Smooth muscle cell (in vitro differentiated cells): ENCODE results near the gene RAX. TPM values are rescaled to one million over a fixed set of nuclear protein-coding genes. Genes with fewer than 3 reads are reported as not detected.

Experiments used
- DNase-seq: peaks from one replicate; lab custom pipeline; 2025; ENCODE audit not compliant: unreplicated experiment; lab: John Stamatoyannopoulos, UW
- H2AFZ ChIP-seq: fragments of 200-600 bp; sonication (generic); 2 replicates; pipeline ENCODE4 v1.6.0; 2016; ENCODE audit warnings: antibody characterized with exemption, low read depth, mild to moderate bottlenecking
- H3F3A ChIP-seq: fragments of 200-600 bp; sonication (generic); 2 replicates; pipeline ENCODE4 v1.6.0; 2017; ENCODE audit warnings: antibody characterized with exemption, low read depth
- H3K27ac ChIP-seq: fragments of 200-600 bp; sonication (generic); 2 replicates; pipeline ENCODE4 v1.5.1; 2016; ENCODE audit warnings: low read depth, mild to moderate bottlenecking
- H3K27me3 ChIP-seq: fragments of 200-600 bp; sonication (generic); 2 replicates; pipeline ENCODE4 v1.6.1; 2016; ENCODE audit warnings: low read depth, mild to moderate bottlenecking
- H3K36me3 ChIP-seq: fragments of 200-600 bp; sonication (generic); 2 replicates; pipeline ENCODE4 v1.5.1; 2016; ENCODE audit warnings: low read depth
- H3K4me1 ChIP-seq: fragments of 200-600 bp; sonication (generic); 2 replicates; pipeline ENCODE4 v1.5.1; 2016; ENCODE audit warnings: low read depth
- H3K4me2 ChIP-seq: fragments of 200-600 bp; sonication (generic); 2 replicates; pipeline ENCODE4 v1.6.0; 2016; ENCODE audit warnings: mild to moderate bottlenecking
- H3K4me3 ChIP-seq: fragments of 200-600 bp; sonication (generic); 2 replicates; pipeline ENCODE4 v1.5.1; 2016; ENCODE audit warnings: mild to moderate bottlenecking
- H3K79me2 ChIP-seq: fragments of 200-600 bp; sonication (generic); 2 replicates; pipeline ENCODE4 v1.6.0; 2016; ENCODE audit warnings: low read depth, mild to moderate bottlenecking
- H3K9ac ChIP-seq: fragments of 200-600 bp; sonication (generic); 2 replicates; pipeline ENCODE4 v1.6.0; 2016; ENCODE audit warnings: low read depth
- H3K9me3 ChIP-seq: fragments of 200-600 bp; sonication (generic); replicated peaks from 2 replicates; pipeline ENCODE4 v1.5.1; 2016; ENCODE audit warnings: low read depth
- H4K20me1 ChIP-seq: fragments of 200-600 bp; sonication (generic); 2 replicates; pipeline ENCODE4 v1.6.0; 2016; ENCODE audit warnings: low read depth
- WGBS: methylation state at CpG from one replicate; pipeline ENCODE4 v1.1.7; 2016; ENCODE audit warnings: low lambda C conversion rate; 5-methylcytosine and 5-hydroxymethylcytosine counted together
- polyA plus RNA-seq: library from polyadenylated mRNA; unstranded; fragments of >200 nt; fragmentation: Nextera tagmentation; extraction: Ambion mirVana; gene quantifications from 2 replicates; pipeline ENCODE4 v1.2.1, GENCODE V29; 2016
- total RNA-seq: library from RNA; depleted of rRNA; stranded (reverse); fragments of >200 nt; gene quantifications from 2 replicates; pipeline ENCODE4 v1.2.3, GENCODE V29; 2014
- TF ChIP-seq, protein P1 (sequence below): fragments of 200-600 bp; sonication (generic); IDR thresholded peaks from 2 replicates; pipeline ENCODE4 v1.5.1; 2017; ENCODE audit warnings: borderline replicate concordance, mild to moderate bottlenecking, antibody characterized with exemption; ENCODE audit not compliant: insufficient read depth, poor library complexity, severe bottlenecking

The RAX gene
- total and polyA plus RNA-seq, 2 experiments from 2014 or later, result not detected

DNA sequence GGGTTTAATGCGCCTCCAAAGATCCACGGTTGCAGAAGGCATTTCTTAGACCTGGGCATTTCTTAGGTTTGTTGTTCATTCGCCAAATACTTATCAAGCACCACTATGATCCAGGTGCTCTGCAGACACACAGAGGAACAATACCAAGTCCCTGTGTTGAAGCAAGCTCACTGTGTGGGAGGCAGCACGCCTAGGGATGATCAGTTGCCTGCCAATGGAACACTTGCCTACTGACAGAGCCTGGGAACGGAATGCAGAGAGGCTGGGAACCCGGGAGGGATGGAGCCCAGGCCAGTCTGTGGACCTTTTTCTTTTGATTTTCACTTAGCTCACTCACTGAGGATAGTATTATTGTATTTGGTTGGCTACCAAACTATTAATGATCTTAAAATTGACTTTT is 55.2 kb downstream of the RAX start:
- Histone ChIP-seq H3K36me3 (no peaks in the 10 kb centered on the region), H3K9ac (no peak overlapping the region), H3K4me1 (peaks cover 13% of the 10 kb centered on the region), H2AFZ (no peak overlapping the region), H3F3A (no peaks in the 10 kb centered on the region), H3K79me2 (no peaks in the 10 kb centered on the region), H3K4me2 (no peak overlapping the region), H3K9me3 (no peaks in the 10 kb centered on the region), H4K20me1 (no peaks in the 10 kb centered on the region), H3K27ac (no peak overlapping the region), H3K4me3 (no peak overlapping the region), H3K27me3 (peaks cover 92% of the 10 kb centered on the region)
- TF ChIP-seq, protein P1, sequence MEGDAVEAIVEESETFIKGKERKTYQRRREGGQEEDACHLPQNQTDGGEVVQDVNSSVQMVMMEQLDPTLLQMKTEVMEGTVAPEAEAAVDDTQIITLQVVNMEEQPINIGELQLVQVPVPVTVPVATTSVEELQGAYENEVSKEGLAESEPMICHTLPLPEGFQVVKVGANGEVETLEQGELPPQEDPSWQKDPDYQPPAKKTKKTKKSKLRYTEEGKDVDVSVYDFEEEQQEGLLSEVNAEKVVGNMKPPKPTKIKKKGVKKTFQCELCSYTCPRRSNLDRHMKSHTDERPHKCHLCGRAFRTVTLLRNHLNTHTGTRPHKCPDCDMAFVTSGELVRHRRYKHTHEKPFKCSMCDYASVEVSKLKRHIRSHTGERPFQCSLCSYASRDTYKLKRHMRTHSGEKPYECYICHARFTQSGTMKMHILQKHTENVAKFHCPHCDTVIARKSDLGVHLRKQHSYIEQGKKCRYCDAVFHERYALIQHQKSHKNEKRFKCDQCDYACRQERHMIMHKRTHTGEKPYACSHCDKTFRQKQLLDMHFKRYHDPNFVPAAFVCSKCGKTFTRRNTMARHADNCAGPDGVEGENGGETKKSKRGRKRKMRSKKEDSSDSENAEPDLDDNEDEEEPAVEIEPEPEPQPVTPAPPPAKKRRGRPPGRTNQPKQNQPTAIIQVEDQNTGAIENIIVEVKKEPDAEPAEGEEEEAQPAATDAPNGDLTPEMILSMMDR, result no peak
- DNase-seq, result no peak
- 76% methylated on average over 6 of the region's 6 CpGs for WGBS

Other genes starting within 250 kb of the RAX start
- 22.9 and 23.4 TPM in 2 replicates for gene SEC11C, start 133.6 kb downstream of the RAX start, total RNA-seq
- 37.5 and 55.3 TPM in 2 replicates for gene SEC11C, start 133.6 kb downstream of the RAX start, polyA plus RNA-seq
- not detected in 2 replicates for gene GRP, start 53.3 kb downstream of the RAX start, total RNA-seq
- gene GRP, start 53.3 kb downstream of the RAX start, polyA plus RNA-seq, result 1.0 and 1.4 TPM in 2 replicates
- not detected in 2 replicates for gene CPLX4, start 45.2 kb upstream of the RAX start, total RNA-seq
- gene CPLX4, start 45.2 kb upstream of the RAX start, polyA plus RNA-seq, result not detected in 2 replicates
- 206 and 270 TPM in 2 replicates for gene LMAN1, start 85.8 kb upstream of the RAX start, total RNA-seq
- gene LMAN1, start 85.8 kb upstream of the RAX start, polyA plus RNA-seq, result 120 and 126 TPM in 2 replicates